Activated naive CD4-positive, alpha-beta T cell treated with anti-CD3 and anti-CD28 coated beads, Interleukin-2, amount 10 ng/mL, durations not matched to agents 7 days and 5 days (primary cell): Measurements from ENCODE around the gene ERO1B.

Experiments used
- CTCF ChIA-PET: fragments of 350-600 bp; sonication (Branson Sonifier 250); formaldehyde crosslinking; loops from one replicate; lab custom pipeline; 2021; ENCODE audit warnings: antibody characterized with exemption; lab: Charles Lee
- DNase-seq: peaks from one replicate; pipeline ENCODE4 v3.0.0-alpha.2; 2020
- H3K27ac Mint-ChIP-seq: one replicate; pipeline ENCODE4 v1.8.0; 2021; ENCODE audit warnings: mild to moderate bottlenecking, moderate library complexity, mixed read lengths
- H3K27me3 Mint-ChIP-seq: one replicate; pipeline ENCODE4 v1.8.0; 2021; ENCODE audit warnings: mild to moderate bottlenecking, mixed read lengths
- H3K36me3 Mint-ChIP-seq: one replicate; pipeline ENCODE4 v1.8.0; 2021; ENCODE audit warnings: mixed read lengths
- H3K4me1 Mint-ChIP-seq: one replicate; pipeline ENCODE4 v1.8.0; 2021; ENCODE audit warnings: mixed read lengths
- H3K4me3 Mint-ChIP-seq: one replicate; pipeline ENCODE4 v1.8.0; 2021; ENCODE audit warnings: mild to moderate bottlenecking, moderate library complexity, mixed read lengths
- H3K9me3 Mint-ChIP-seq: one replicate; pipeline ENCODE4 v1.8.0; 2021; ENCODE audit warnings: mixed read lengths

The ERO1B gene

DNA sequence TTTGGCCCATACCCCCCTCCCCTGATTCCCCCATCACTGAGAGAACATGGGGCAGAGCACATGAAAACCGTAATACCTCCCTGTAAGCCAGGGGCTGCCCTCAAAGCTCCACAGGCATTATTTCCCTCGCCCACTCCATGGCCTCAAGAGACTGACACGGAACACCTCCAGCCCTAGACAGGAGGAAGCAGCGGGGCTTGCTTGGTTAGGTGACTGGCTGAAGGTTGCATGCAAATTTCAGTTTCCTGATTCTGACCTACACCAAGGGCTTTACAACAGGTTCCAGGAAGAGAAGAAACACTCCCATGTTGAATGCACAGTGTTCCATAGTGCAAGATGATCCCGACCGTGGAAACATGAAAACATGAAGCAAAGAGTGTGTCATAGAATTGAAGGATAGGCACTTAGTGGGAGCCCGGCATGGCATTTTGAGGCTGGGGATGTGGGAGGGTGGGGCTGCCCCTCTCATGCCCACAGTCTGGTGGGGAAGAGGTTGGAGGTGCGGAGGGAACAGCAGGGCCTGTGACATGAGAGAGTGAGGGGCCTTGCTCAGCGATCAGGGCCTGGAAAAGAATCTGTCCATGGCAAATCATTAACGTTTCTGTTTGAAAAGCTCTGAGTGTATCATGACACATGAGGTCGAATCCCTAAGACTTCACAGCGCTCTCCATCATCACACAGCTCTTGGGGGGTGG lies 106.0 kb downstream of the ERO1B start:
- no peak overlapping the region for H3K4me3 Mint-ChIP-seq
- no peaks in the 10 kb centered on the region for H3K9me3 Mint-ChIP-seq
- no peak overlapping the region for H3K27ac Mint-ChIP-seq
- H3K4me1 Mint-ChIP-seq: no peaks in the 10 kb centered on the region
- no peak for DNase-seq
- no peaks in the 10 kb centered on the region for H3K36me3 Mint-ChIP-seq
- CTCF ChIA-PET: interaction anchor here (0.6 kb wide), 1 partner anchor 11 kb away, joined by 3 read pairs; no protein-coding TSS in a partner anchor
- peaks cover 4% of the 10 kb centered on the region for H3K27me3 Mint-ChIP-seq

- Mint-ChIP-seq H3K4me3 (no peak overlapping the region), H3K36me3 (no peaks in the 10 kb centered on the region), H3K27me3 (peaks cover 4% of the 10 kb centered on the region), H3K9me3 (no peaks in the 10 kb centered on the region), H3K4me1 (no peaks in the 10 kb centered on the region), H3K27ac (no peak overlapping the region)
- DNase-seq: no peak
- CTCF ChIA-PET: no interaction called here
These were observed 108.5 kb downstream of the ERO1B start for GRCh38 chr1:236173174-236173767.

GRCh38 chr1:236172041-236172579 lies 109.6 kb downstream of the ERO1B start:
- CTCF ChIA-PET: no interaction called here
- H3K4me3 Mint-ChIP-seq: no peak overlapping the region

DNA sequence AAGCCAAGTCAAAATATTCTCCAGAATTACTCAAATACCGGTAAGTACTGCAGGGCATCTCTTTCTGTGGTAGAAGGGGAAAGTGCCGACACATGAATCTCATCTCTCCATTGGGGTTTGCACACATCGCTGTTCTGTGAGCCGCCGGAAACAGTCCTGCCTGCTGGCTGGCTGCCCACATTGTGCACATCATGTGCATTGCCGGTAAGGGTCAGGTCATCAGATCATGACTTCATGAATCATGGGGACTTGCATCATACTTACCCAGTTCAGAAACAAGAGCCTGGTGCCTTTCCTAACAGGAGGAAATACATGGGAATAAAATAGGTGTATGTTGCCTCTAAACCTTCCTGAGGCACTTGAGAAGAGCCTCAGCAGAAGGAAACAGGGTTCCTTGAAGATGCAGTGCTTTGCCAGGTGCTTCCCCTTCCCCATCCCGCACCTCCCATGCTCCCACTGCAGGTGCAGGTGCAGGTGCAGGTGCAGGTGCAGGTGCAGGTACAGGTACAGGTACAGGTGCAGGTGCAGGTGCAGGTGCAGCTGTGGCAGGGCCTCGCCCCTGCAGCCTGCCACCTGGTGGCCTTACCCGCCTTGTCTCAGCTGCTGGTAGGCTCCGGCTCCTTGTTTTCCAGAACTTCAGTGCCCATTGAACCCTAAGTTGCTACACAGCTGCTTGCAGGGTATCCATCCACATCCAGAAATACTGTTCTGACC lies 112.9 kb downstream of the ERO1B start:
- H3K9me3 Mint-ChIP-seq: no peaks in the 10 kb centered on the region
- peaks cover 2% of the 10 kb centered on the region for H3K36me3 Mint-ChIP-seq
- DNase-seq: no peak
- H3K27ac Mint-ChIP-seq: no peak overlapping the region
- H3K27me3 Mint-ChIP-seq: peaks cover 4% of the 10 kb centered on the region
- no peak overlapping the region for H3K4me3 Mint-ChIP-seq
- no peaks in the 10 kb centered on the region for H3K4me1 Mint-ChIP-seq
- CTCF ChIA-PET: no interaction called here

More at GRCh38 chr1:236172041-236172579, 109.6 kb downstream of the ERO1B start:
- peaks cover 4% of the 10 kb centered on the region for H3K27me3 Mint-ChIP-seq
- no peaks in the 10 kb centered on the region for H3K4me1 Mint-ChIP-seq
- H3K9me3 Mint-ChIP-seq: no peaks in the 10 kb centered on the region
- no peak overlapping the region for H3K27ac Mint-ChIP-seq
- DNase-seq: no peak
- H3K36me3 Mint-ChIP-seq: no peaks in the 10 kb centered on the region

DNA sequence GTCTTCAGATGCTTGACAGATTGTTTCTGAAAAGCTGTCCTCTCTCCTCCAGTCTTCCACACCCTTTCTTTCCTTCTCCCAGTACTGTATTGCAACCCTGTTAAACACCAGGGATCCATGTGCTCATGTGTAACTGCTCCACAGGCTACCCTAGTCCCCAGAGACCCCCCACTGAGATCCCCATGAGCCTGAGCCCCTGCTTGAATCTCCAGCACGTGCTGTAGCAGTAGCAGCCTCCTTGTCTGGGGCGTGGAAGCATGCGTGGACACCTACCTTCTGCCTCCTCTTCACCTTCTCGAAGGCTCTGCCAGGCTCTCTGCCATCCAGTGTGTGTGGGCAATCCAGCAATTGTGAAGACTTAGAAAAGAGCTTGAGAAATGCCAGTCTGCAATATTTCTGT lies 114.2 kb downstream of the ERO1B start:
- H3K9me3 Mint-ChIP-seq: no peaks in the 10 kb centered on the region
- CTCF ChIA-PET: no interaction called here
- H3K27me3 Mint-ChIP-seq: no peaks in the 10 kb centered on the region
- H3K36me3 Mint-ChIP-seq: peaks cover 2% of the 10 kb centered on the region
- no peak overlapping the region for H3K4me3 Mint-ChIP-seq
- no peaks in the 10 kb centered on the region for H3K4me1 Mint-ChIP-seq
- DNase-seq: no peak
- no peak overlapping the region for H3K27ac Mint-ChIP-seq

GRCh38 chr1:236167154-236167553 lies 114.6 kb downstream of the ERO1B start:
- Mint-ChIP-seq H3K27ac (no peak overlapping the region), H3K9me3 (peaks cover under 1% of the 10 kb centered on the region), H3K36me3 (peaks cover 2% of the 10 kb centered on the region), H3K4me1 (no peaks in the 10 kb centered on the region), H3K4me3 (no peak overlapping the region), H3K27me3 (no peaks in the 10 kb centered on the region)
- CTCF ChIA-PET: no interaction called here
- DNase-seq: no peak

- Mint-ChIP-seq H3K27me3 (no peaks in the 10 kb centered on the region), H3K36me3 (peaks cover 8% of the 10 kb centered on the region), H3K27ac (no peak overlapping the region), H3K9me3 (peaks cover 11% of the 10 kb centered on the region), H3K4me1 (no peaks in the 10 kb centered on the region), H3K4me3 (no peak overlapping the region)
- no peak for DNase-seq
- CTCF ChIA-PET: no interaction called here
These were observed 115.7 kb downstream of the ERO1B start for GRCh38 chr1:236166041-236166440.
